ENCODE data around the gene MTERF2.

DNA sequence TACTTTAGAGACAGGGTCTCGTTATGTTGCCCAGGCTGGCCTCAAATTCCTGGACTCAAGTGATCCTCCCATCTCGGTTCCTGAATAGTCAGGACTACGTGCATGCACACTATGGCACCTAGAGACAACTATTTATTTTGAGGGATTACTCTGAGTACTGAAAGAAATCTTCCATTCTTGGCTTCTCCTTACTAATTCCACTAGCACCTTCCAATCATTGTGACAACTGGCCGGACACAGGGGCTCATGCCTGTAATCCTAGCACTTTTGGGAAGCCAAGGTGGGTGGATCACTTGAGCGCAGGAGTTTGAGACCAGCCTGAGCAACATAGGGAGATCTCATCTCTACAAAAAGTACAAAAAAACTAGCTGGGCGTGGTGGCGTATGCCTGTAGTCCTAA lies 42.1 kb upstream of the MTERF2 start:
- TF ChIP-seq CTCF (IDR thresholded peaks at IDR 0.05; ENCODE audit: low read depth, low read length) (no peak), POLR2A (IDR thresholded peaks at IDR 0.05; ENCODE audit: extremely low read depth, insufficient read length) (no peak), MYC (IDR thresholded peaks at IDR 0.05; ENCODE audit: low read depth, low read length) (no peak)

Data from NB4 (cell line).